Dendritic cell treated with granulocyte-macrophage colony-stimulating factor and Interleukin-4, amounts not matched to agents 40 ng/mL and 50 ng/mL, for 4 days (primary cell): ENCODE data around the gene PLPP4.

Experiments used
- H3K27ac Mint-ChIP-seq: one replicate; pipeline ENCODE4 v1.8.0; 2022; ENCODE audit warnings: mild to moderate bottlenecking, mixed read lengths
- H3K27me3 Mint-ChIP-seq: one replicate; pipeline ENCODE4 v1.8.0; 2022; ENCODE audit warnings: mild to moderate bottlenecking, mixed read lengths
- H3K36me3 Mint-ChIP-seq: one replicate; pipeline ENCODE4 v1.8.0; 2022; ENCODE audit warnings: low read depth, mixed read lengths
- H3K4me1 Mint-ChIP-seq: one replicate; pipeline ENCODE4 v1.8.0; 2022; ENCODE audit warnings: low read depth, mixed read lengths
- H3K4me3 Mint-ChIP-seq: one replicate; pipeline ENCODE4 v1.8.0; 2022; ENCODE audit warnings: mild to moderate bottlenecking, moderate library complexity, mixed read lengths
- H3K9me3 Mint-ChIP-seq: one replicate; pipeline ENCODE4 v1.8.0; 2022; ENCODE audit warnings: mixed read lengths
- intact Hi-C: fragments of 100-400 bp; cut with micrococcal nuclease; formaldehyde crosslinking; loops from one replicate; pipeline ENCODE4 v1.15.0; 2022

PLPP4 gene

DNA sequence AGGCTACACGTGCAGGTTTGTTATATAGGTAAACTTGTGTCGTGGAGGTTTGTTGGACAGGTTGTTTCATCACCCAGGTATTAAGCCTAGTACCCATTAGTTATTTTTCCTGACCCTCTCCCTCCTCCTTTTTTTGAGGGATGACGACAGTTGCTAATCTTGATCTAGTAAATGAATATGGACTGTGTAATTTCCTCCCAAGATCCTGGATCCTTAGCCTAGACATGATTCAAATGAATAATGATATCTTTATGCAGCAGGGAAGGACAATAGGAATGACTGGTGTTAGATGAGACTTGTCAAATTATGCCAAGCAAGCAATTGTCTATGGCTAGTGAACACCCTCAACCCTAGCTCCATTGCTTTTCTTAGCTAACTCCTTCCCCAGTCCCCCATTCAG lies 156.2 kb downstream of the PLPP4 start:
- intact Hi-C loops: no loop called here

DNA sequence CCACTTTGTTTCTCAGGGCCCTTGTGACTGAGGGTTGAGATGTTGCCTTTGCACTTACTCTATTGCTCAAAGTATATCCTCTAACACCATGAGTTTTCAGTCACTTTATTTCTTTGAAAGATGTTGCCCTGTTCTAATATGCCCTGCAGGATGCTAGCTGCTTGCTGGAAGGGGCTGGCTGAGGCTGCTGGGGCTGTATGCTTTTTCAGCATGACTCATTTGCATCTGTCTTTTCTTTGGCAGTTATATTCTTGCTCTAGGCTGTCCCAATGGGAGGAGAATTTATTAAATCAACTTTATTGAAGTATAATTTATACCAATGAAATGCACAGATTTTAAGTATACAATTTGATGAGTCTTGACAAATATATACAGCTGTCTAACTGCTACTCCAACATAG lies 157.7 kb downstream of the PLPP4 start:
- Mint-ChIP-seq H3K4me3 (no peak overlapping the region), H3K36me3 (no peaks in the 10 kb centered on the region), H3K27ac (no peak overlapping the region), H3K4me1 (no peaks in the 10 kb centered on the region), H3K27me3 (peaks cover 3% of the 10 kb centered on the region), H3K9me3 (peaks cover 9% of the 10 kb centered on the region)
- intact Hi-C loops: no loop called here

More for the DNA sequence above, 156.2 kb downstream of the PLPP4 start:
- Mint-ChIP-seq H3K27me3 (peaks cover 3% of the 10 kb centered on the region), H3K4me1 (no peaks in the 10 kb centered on the region), H3K27ac (no peak overlapping the region), H3K4me3 (no peak overlapping the region), H3K9me3 (peaks cover 14% of the 10 kb centered on the region), H3K36me3 (no peaks in the 10 kb centered on the region)

DNA sequence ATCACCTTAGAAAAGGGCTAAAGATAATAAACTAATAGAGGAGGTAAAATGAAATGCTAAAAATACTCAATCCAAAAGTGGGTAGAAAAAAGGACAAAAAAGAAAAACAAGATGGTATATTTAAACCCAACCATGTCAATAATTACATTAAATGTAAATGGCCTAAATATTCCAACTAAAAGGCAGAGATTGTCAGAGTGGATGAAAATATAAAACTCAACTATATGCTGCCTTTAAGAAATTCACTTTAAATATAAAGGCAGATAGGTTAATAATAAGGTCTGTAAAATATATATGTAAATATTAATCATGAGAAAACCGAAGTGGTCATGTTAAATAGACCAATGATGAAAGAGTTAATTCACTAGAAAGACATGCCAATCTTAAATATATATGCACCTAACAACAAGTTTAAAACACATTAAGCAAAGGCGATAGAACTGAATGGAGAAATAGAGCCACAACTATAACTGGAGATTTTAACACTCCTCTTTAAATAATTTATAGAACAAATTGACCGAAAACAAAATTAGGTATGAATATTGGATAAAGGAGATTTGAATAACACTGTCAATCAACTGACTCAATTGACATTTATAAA lies 159.4 kb downstream of the PLPP4 start:
- Mint-ChIP-seq H3K27ac (no peak overlapping the region), H3K4me1 (no peaks in the 10 kb centered on the region), H3K9me3 (peaks cover 9% of the 10 kb centered on the region), H3K27me3 (peaks cover 4% of the 10 kb centered on the region), H3K36me3 (no peaks in the 10 kb centered on the region), H3K4me3 (no peak overlapping the region)
- intact Hi-C loops: no loop called here

- Mint-ChIP-seq H3K27me3 (peaks cover 4% of the 10 kb centered on the region), H3K4me3 (no peak overlapping the region), H3K36me3 (no peaks in the 10 kb centered on the region), H3K9me3 (no peaks in the 10 kb centered on the region), H3K4me1 (no peaks in the 10 kb centered on the region), H3K27ac (no peak overlapping the region)
- intact Hi-C loops: no loop called here
These were observed 171.2 kb downstream of the PLPP4 start for GRCh38 chr10:120628197-120628596.

DNA sequence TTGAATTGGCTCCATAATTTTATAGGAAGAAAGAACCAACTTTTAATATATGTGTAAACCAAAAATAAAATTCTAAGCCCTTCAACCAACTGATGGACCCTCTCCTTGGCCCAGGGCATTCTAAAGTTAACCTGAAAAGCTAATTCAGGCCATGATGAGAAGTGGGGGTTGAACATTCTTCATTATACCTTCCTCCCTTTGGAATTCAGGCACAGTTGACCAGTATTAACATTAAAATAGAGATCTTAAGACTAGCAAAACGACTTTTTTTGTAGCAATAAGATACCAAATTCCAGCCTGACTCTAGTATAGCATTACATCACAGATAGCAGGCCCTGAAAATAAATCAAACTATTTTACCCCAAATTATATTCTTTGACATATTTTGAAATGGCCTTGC lies 173.2 kb downstream of the PLPP4 start:
- Mint-ChIP-seq H3K9me3 (no peaks in the 10 kb centered on the region), H3K27me3 (peaks cover 3% of the 10 kb centered on the region), H3K36me3 (no peaks in the 10 kb centered on the region), H3K4me1 (no peaks in the 10 kb centered on the region), H3K27ac (no peak overlapping the region), H3K4me3 (no peak overlapping the region)
- intact Hi-C loops: no loop called here

GRCh38 chr10:120632047-120632446 lies 175.0 kb downstream of the PLPP4 start:
- intact Hi-C loops: no loop called here
- no peak overlapping the region for H3K27ac Mint-ChIP-seq

GRCh38 chr10:120632942-120633341 lies 175.9 kb downstream of the PLPP4 start:
- Mint-ChIP-seq H3K36me3 (no peaks in the 10 kb centered on the region), H3K9me3 (no peaks in the 10 kb centered on the region), H3K4me3 (no peak overlapping the region), H3K27ac (no peak overlapping the region), H3K27me3 (no peaks in the 10 kb centered on the region), H3K4me1 (peaks cover 5% of the 10 kb centered on the region)
- intact Hi-C loops: no loop called here

More at GRCh38 chr10:120632047-120632446, 175.0 kb downstream of the PLPP4 start:
- Mint-ChIP-seq H3K27me3 (peaks cover 2% of the 10 kb centered on the region), H3K36me3 (no peaks in the 10 kb centered on the region), H3K9me3 (no peaks in the 10 kb centered on the region), H3K4me3 (no peak overlapping the region), H3K4me1 (peaks cover 5% of the 10 kb centered on the region)

GRCh38 chr10:120634659-120635058 lies 177.6 kb downstream of the PLPP4 start:
- Mint-ChIP-seq H3K36me3 (no peaks in the 10 kb centered on the region), H3K9me3 (no peaks in the 10 kb centered on the region), H3K27ac (no peak overlapping the region), H3K4me3 (no peak overlapping the region), H3K27me3 (no peaks in the 10 kb centered on the region), H3K4me1 (peaks cover 5% of the 10 kb centered on the region)
- intact Hi-C loops: no loop called here
